GM18508 (cell line): Measurements from ENCODE around the gene PWWP2B.

Experiments used
- ATAC-seq: cut with Tn5 transposase; IDR thresholded peaks from one replicate; pipeline ENCODE4 v1.9.1; 2021; ENCODE audit warnings: moderate number of reproducible peaks; ENCODE audit not compliant: insufficient read depth, unreplicated experiment

PWWP2B gene

GRCh38 chr10:132442636-132443035, 45.6 kb downstream of the PWWP2B start:
- ATAC-seq, result no peak

GRCh38 chr10:132443605-132443982, 46.6 kb downstream of the PWWP2B start:
- no peak for ATAC-seq

- ATAC-seq, result no peak
Measured at GRCh38 chr10:132443983-132444876, 47.2 kb downstream of the PWWP2B start.

DNA sequence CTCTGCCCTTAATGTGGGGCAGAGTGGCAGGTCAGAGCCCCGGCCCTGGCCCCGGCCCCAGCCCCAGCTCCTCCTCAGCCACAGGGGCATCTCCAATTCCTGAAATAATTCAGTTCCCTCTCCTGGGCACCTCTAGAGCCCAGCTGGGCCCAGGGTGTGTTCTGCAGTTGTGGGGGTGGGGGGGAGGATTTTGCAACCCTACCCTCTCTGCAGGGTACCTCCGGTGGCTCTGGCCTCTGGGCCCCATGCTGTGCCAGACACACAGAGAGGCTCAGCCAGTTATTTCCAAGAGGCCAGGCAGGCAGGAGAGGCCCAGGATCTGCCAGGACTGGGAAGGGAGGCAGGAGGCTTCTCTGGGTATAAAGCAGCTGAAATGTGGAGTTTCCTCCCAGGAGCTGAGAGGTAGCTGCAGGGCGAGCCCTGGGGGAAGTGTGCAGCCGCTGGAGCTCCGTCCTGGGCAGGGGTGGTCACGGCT, 47.9 kb downstream of the PWWP2B start:
- ATAC-seq, result no peak

- ATAC-seq, result no peak
Measured at GRCh38 chr10:132445516-132446194, 48.7 kb downstream of the PWWP2B start.

DNA sequence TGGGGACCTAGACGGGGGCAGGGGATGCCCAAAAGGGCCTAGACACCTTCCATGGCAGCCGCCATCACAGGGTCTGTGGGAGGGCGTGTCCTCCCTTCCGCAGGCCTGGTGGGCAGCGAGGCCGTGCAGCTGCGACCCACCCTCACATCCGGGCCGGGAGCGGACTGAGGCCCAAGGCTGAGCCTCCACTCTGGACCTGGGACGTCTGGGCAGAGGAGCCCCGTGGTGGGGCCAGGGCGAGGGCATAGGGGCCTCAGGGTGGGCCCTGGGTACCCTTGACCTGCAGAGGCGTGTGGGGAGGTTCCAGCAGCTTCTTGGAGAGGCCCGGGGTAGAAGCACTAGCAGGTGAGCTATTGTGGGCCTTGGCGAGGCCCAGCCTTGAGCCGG, 49.2 kb downstream of the PWWP2B start:
- ATAC-seq, result no peak

DNA sequence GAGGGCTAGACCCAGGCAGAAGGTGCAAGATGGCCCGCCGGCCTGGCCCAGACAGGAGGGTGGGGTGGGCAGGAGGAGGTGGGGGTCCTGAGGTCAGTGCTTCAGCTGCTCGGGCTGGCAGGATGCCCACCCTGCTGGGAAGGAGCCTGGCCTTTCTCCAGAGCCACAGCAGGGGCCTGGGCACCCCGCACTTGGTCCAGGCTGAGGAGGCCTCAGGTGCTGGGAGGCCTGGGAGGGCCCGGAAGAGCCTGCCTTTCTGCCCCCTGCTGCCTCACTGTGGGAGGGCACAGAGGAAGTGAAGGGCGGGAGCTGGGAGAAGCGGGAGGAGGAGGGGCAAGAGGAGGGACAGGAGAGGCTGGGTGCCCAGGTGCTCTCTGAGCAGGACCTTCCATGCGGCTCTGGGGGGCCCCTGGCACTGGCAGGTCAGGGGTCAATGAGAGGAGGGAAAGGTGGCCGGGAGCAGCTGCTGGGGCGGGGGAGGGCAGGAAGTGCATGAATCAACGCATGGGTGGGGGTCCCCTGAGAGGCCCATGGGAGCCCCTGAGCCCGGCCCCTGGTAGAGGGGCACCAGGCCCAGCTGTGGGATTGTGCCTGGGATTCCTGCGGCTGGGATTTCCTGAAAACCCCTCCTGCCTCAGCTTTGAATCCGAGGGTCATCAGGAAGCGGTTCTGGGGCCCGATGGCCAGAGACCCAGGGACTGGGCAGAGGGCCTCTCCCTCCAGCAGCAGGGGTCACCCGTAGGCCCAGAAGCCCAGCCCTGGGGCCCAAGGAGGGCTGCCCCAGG, 49.9 kb downstream of the PWWP2B start:
- no peak for ATAC-seq

DNA sequence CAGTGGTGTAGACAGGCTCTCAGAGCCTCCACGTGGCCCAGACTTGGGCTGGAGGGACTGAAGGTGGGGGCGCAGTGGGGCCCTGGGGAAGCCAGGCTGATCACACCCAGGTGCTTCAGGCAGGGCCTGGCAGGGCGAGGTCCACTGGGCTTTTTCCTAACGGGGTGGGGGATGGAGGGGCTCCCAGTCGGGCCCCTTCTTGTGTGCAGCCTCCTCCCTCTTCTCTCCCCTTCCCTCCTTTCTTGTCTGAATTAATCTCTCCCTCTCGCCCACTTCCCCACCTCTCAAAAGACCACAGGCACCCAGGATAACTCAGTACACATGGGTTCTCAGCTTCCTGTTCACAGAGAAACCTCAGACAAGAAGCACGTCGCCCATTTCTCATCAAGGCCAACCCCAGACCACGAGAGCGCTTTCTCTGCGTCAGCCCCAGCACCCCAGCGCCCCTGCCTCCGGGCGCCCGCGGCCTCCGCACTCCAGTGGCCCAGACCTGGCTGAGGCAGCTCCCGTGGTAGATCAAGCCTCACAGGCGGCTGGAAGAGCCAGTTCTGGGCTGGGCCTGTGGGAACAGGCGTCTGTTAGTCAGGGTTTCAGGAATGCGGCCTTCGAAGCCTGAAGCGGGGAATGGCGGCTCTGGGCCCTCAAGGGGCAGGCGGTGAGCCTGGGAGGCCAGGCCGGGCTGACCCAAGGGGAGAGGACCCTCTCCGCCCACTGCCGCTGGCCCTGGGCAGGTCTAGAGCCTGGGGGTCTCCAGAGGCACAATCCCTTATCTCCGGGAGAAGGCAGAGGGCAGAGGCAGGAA, 50.6 kb downstream of the PWWP2B start:
- no peak for ATAC-seq

- no peak for ATAC-seq
Measured at GRCh38 chr10:132448248-132448731, 51.3 kb downstream of the PWWP2B start.

DNA sequence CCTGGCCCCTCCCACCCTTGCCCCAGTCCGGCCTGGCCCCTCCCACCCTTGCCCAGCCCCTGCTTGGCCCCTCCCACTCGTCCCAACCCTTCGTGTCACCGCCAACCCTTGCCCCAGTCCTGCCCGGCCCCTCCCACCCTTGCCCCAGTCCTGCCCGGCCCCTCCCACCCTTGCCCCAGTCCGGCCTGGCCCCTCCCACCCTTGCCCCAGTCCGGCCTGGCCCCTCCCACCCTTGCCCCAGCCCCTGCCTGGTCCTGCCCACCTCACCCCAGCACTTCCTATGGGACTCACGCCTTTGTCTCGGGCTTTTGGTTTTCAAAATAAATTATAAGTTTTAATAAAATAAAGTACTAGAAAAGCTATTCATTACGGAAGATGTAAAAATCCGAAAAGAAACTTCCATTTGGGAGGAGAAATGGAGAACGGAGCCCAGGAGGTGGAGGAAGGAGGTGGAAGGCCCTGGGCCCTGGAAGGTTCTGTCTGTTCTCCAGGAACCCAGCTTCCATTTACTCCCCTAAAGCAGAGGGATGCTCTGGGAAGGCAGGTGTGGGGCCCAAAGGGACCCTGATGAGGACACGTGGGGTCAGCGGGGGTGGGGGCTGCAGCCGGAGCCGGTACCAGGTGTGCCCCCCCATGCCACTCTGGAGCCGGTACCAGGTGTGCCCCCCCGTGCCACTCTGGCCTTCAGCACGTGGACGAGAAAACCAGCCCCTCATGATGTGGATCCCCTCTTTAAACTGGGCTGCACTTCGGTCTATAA, 52.2 kb downstream of the PWWP2B start:
- ATAC-seq, result no peak

DNA sequence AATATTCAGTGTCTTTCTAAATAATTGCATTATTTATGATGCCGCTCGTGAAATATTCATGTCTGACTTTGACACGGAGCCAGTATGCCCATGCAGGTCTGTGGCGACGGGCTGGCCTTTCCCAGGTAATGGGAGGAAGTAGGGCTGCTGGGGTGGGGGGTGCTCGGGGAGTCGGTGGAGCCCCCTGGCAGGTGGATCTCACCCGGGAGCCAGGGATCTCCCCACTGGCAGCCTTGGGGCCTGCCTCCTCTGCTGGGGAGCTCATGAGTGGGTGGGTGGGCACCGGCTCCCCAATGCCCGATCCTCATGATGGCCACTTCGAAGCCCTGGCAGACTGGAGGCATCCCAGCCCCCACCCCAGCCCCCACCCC, 52.8 kb downstream of the PWWP2B start:
- ATAC-seq, result no peak

DNA sequence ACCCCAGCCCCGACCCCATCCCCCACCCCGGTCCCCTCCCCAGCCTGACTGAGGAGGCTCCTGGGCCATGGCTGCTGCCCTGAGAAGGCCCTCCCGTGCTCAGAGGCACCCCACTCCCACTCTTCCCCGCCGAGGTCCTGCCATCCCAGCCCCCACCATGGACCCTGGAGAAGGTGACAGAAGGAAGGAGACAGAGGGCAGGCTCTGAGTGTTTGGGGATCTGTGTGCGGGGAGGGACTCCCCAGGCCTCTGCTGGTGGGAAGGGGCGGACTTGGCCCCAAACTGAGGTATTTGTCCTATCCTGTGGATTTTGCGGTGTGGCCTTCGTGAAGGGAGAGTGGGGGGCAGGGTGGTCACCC, 53.4 kb downstream of the PWWP2B start:
- ATAC-seq, result no peak

DNA sequence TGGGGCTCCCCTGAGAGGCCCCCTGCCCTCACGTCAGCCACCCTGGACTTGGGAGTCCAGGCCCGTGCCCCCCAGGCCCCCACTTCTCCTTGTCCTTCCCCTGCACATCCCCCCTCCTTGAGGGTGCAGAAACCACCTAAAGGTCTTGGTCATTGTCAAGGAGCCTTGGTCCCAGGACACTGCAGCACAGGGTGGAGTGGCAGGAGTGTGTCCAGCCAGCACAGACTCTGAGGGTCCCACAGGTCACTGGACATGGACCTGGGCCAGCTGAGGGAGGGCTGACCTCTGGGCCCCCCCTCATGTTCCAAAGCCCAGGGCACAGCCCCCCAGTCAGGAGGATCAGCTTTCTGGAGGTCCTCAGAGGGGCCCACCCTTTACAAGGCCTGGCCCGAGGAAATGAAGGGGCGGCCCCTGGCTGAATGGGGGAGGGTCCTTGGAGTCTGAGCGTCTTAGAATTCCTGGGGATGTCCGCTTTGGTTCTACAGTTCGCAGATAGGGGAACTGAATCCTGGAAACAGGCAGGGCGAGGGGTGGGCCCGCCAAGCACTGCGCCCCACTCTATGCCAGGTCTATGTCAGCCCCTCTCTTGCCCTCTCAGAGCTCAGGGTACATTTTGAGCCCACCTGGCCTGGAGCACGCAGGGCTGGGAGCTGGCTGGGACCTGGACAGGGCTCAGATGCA, 54.0 kb downstream of the PWWP2B start:
- ATAC-seq, result no peak

DNA sequence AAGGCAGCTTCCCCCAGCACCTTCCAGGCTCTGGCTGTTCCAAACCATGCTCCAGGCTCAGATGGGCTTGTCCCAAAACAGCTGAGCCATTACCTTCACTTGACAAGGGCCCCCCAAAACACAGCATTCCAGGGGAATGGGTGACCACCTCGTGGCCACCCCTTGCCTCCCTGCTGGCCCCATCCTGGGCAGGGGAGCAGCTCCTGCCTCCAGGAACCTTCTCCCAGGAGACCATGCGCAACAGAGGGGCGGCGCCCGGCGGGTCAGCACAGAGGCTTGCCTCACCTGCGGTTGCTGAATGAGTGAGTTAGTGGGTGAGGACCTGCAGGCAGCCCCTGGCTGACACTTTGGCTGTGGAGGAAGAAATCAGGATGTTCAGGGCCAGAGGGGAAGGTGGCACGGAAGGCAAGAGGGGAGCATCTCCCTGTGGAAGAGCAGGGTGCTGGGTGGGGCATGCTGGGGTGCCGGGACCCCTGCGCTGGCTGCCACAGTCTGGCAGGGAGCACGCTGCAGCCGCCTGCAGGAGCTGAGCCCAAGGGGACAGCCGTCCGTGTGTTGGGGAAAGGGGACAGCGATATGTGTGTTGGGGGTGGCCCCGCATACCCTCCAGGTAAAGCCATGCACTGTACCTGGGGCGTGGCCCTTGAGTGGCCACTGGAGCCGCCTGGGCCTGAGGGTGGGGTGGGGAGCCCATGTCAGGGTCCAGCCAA, 54.7 kb downstream of the PWWP2B start:
- ATAC-seq, result no peak

GRCh38 chr10:132452216-132452650, 55.2 kb downstream of the PWWP2B start:
- no peak for ATAC-seq

- ATAC-seq, result no peak
Measured at GRCh38 chr10:132452651-132453469, 55.9 kb downstream of the PWWP2B start.

- ATAC-seq, result no peak
Measured at GRCh38 chr10:132453470-132453861, 56.5 kb downstream of the PWWP2B start.
